K562 (cell line): ENCODE data around the gene FGF14. TPM values are rescaled to one million over a fixed set of nuclear protein-coding genes. Genes with fewer than 3 reads are reported as not detected.

Source experiments
- ATAC-seq: fragments of 200-7000 bp; cut with Tn5 transposase; 3 replicates; pipeline ENCODE4 v1.9.1; 2020; ENCODE audit warnings: moderate library complexity
- BruUV-seq: library from RNA; stranded (reverse); fragments of 400-500 nt; replicated peaks from 2 replicates; lab custom pipeline; 2021; lab: Mats Ljungman, UMichigan
- CTCF ChIA-PET: fragments of 300-600 bp; formaldehyde crosslinking; extraction: SDS; loops from one replicate; lab custom pipeline; 2021; ENCODE audit warnings: low intra/inter-chr PET ratio; lab: Yijun Ruan, JAX
- POLR2A ChIA-PET: fragments of 300-600, 350-650 bp; sonication (Branson Sonifier 250); formaldehyde crosslinking; extraction: SDS; loops from one replicate; lab custom pipeline; 2021; ENCODE audit warnings: antibody characterized with exemption, inconsistent platforms; lab: Yijun Ruan, JAX
- DNase-seq, 4 experiments: peaks; one replicate each; pipeline versions ENCODE4 v3.0.0 to v3.0.0-alpha.2; 2011 to 2018; ENCODE audit warnings: low spot score in 3 of 4, mixed read lengths in 3 of 4; ENCODE audit errors: extremely low read depth in 1 of 4
- FAIRE-seq: peaks from 2 replicates; lab custom pipeline; 2011; peaks lifted over from hg19 to GRCh38; lab: Jason Lieb, UNC
- H2AFZ ChIP-seq: 2 replicates; pipeline ENCODE4 v1.6.0; 2011; ENCODE audit warnings: low read depth, low read length, control low read depth, inconsistent platforms
- H3K27ac ChIP-seq: fragments of 200-600 bp; 3 replicates; pipeline ENCODE4 v1.8.0; 2011; ENCODE audit warnings: low read depth, mild to moderate bottlenecking, control low read depth, inconsistent platforms, low read length, moderate library complexity, mixed read lengths; ENCODE audit errors: extremely low read depth
- H3K27me3 ChIP-seq, 2 experiments: fragments of 300-600 bp in 1 of 2; 2 replicates in 1 of 2; 3 replicates in 1 of 2; pipeline versions ENCODE4 v1.6.0 to v1.8.0; 2011; ENCODE audit warnings: inconsistent platforms in 2 of 2, low read length in 2 of 2, mild to moderate bottlenecking in 1 of 2, mixed read lengths in 1 of 2, moderate library complexity in 1 of 2; ENCODE audit not compliant: control insufficient read depth in 2 of 2, insufficient read depth in 2 of 2
- H3K36me3 ChIP-seq: fragments of 300-600 bp; 3 replicates; pipeline ENCODE4 v1.8.0; 2011; ENCODE audit warnings: mild to moderate bottlenecking, low read length, inconsistent platforms; ENCODE audit not compliant: control insufficient read depth, insufficient read depth
- H3K4me1 ChIP-seq, 2 experiments: fragments of 200-600 bp in 1 of 2; replicated peaks in 1 of 2; 2 replicates in 1 of 2; 3 replicates in 1 of 2; pipeline versions ENCODE4 v1.5.1 to v1.8.0; 2011; ENCODE audit warnings: inconsistent platforms in 2 of 2, low read length in 2 of 2, mild to moderate bottlenecking in 1 of 2, mixed read lengths in 1 of 2, moderate library complexity in 1 of 2; ENCODE audit not compliant: control insufficient read depth in 2 of 2, insufficient read depth in 2 of 2
- H3K4me2 ChIP-seq: 2 replicates; pipeline ENCODE4 v1.6.1; 2011; ENCODE audit warnings: low read length, control low read depth, inconsistent platforms, mixed read lengths; ENCODE audit not compliant: insufficient read depth
- H3K4me3 ChIP-seq: fragments of 200-600 bp; sonication (generic), shearing (Covaris generic); 2 replicates; pipeline ENCODE4 v1.5.1; 2016; ENCODE audit warnings: control low read depth, inconsistent platforms
- H3K79me2 ChIP-seq: fragments of 200-600 bp; 3 replicates; pipeline ENCODE4 v1.8.0; 2011; ENCODE audit warnings: low read length, inconsistent platforms; ENCODE audit not compliant: control insufficient read depth, insufficient read depth
- H3K9ac ChIP-seq, 2 experiments: 2 replicates each; pipeline versions ENCODE4 v1.6.0 to v1.6.1; 2011; ENCODE audit warnings: low read depth in 2 of 2, low read length in 2 of 2, control low read depth in 1 of 2, inconsistent platforms in 1 of 2, mild to moderate bottlenecking in 1 of 2, mixed read lengths in 1 of 2; ENCODE audit not compliant: insufficient read depth in 1 of 2
- H3K9me1 ChIP-seq: one replicate; pipeline ENCODE4 v1.6.0; 2011; ENCODE audit warnings: inconsistent platforms, mild to moderate bottlenecking, low read length, moderate library complexity; ENCODE audit not compliant: control insufficient read depth, insufficient read depth
- H3K9me3 ChIP-seq: replicated peaks from 2 replicates; pipeline ENCODE4 v1.5.1; 2011; ENCODE audit warnings: low read depth, low read length, inconsistent platforms; ENCODE audit not compliant: control insufficient read depth, insufficient read depth
- H4K20me1 ChIP-seq: replicated peaks from 2 replicates; pipeline ENCODE4 v1.6.1; 2011; ENCODE audit warnings: low read length, inconsistent platforms, mixed read lengths; ENCODE audit not compliant: control insufficient read depth, insufficient read depth
- BMI1 ChIP-seq: fragments of 150-350 bp; IDR thresholded peaks from 2 replicates; pipeline ENCODE4 v1.6.1; 2014; ENCODE audit warnings: low read length
- CBFA2T3 ChIP-seq: fragments of 450-650 bp; IDR thresholded peaks from 2 replicates; pipeline ENCODE4 v1.6.1; 2017
- DDX20 ChIP-seq: fragments of 450-650 bp; IDR thresholded peaks from 2 replicates; pipeline ENCODE4 v1.6.1; 2016; ENCODE audit warnings: missing genetic modification characterization, low read depth, mild to moderate bottlenecking, missing compliant biosample characterization, moderate library complexity
- HNRNPH1 ChIP-seq: fragments of 200-400 bp; formaldehyde crosslinking; optimal IDR thresholded peaks from 2 replicates; pipeline ENCODE3; 2017; ENCODE audit warnings: low read depth, mild to moderate bottlenecking, low read length, moderate library complexity
- MAFF ChIP-seq: IDR thresholded peaks from 2 replicates; pipeline ENCODE4 v1.6.1; 2012; ENCODE audit warnings: low read length, improper control_type of control experiment
- PHF8 ChIP-seq: fragments of 200-600 bp; sonication (generic); IDR thresholded peaks from 2 replicates; pipeline ENCODE4 v1.6.1; 2012; ENCODE audit warnings: mixed run types, mild to moderate bottlenecking, inconsistent platforms, low read length, moderate library complexity, borderline replicate concordance
- POLR2AphosphoS2 ChIP-seq: IDR thresholded peaks from 2 replicates; pipeline ENCODE4 v1.6.1; 2012; ENCODE audit warnings: low read length, improper control_type of control experiment
- TEAD4 ChIP-seq, 2 experiments: sonication (generic) in 1 of 2; formaldehyde crosslinking in 1 of 2; IDR thresholded peaks; 2 replicates each; pipeline versions ENCODE4 v1.6.1 to v1.8.0; 2012 to 2022; ENCODE audit warnings: borderline replicate concordance in 1 of 2, inconsistent platforms in 1 of 2, low read length in 1 of 2, mild to moderate bottlenecking in 1 of 2, missing genetic modification reagents in 1 of 2
- ZNF347 ChIP-seq: fragments of 450-650 bp; formaldehyde crosslinking; IDR thresholded peaks from 2 replicates; pipeline ENCODE4 v1.4.0; 2020; ENCODE audit warnings: low read depth, mild to moderate bottlenecking, moderate library complexity
- ZNF764 ChIP-seq: fragments of 250-450 bp; sonication (Bioruptor Pico); IDR thresholded peaks from 2 replicates; pipeline ENCODE4 v1.4.0; 2020; ENCODE audit warnings: low read depth, mild to moderate bottlenecking, moderate library complexity
- WGBS: fragments of 100-300 bp; shearing (Covaris generic); methylation state at CpG from one replicate; pipeline ENCODE4 v1.1.6; 2016; ENCODE audit warnings: low coverage, mixed read lengths; ENCODE audit not compliant: insufficient coverage; ENCODE audit errors: missing lambda C conversion rate; 5-methylcytosine and 5-hydroxymethylcytosine counted together
- in situ Hi-C: fragments of 300-500 bp; cut with MboI; formaldehyde crosslinking; loops from 4 replicates; pipeline ENCODE4 v1.15.0; 2018; ENCODE audit warnings: inconsistent platforms, mixed read lengths
- intact Hi-C: fragments of 100-400 bp; cut with micrococcal nuclease; formaldehyde crosslinking; loops from 2 replicates; pipeline ENCODE4 v1.14.2; 2022
- polyA plus RNA-seq, 8 experiments: library from polyadenylated mRNA; depleted of rRNA in 4 of 8; stranded (reverse) in 5 of 8; unstranded in 3 of 8; fragments of >200 nt; fragmentation: Nextera tagmentation in 2 of 8; fragmentation: Illumina TruSeq in 1 of 8; extraction: Ambion mirVana in 2 of 8; extraction: Trizol in 1 of 8; gene quantifications; 2 replicates each; pipeline versions ENCODE4 v1.2.1 to v1.2.3, GENCODE V29; 2011 to 2014; ENCODE audit warnings: inconsistent platforms in 1 of 8, missing spikeins in 1 of 8
- total RNA-seq, 7 experiments: library from RNA; depleted of rRNA in 6 of 7; stranded (reverse); fragments of >200 nt in 6 of 7; fragmentation: Illumina TruSeq in 2 of 7; extraction: Trizol in 2 of 7; gene quantifications; 2 replicates each; pipeline versions ENCODE4 v1.2.1 to v1.2.3, GENCODE V29; 2011 to 2021; ENCODE audit warnings: low replicate concordance in 1 of 7
- TF ChIP-seq, protein P1 (sequence below): fragments of 450-650 bp; IDR thresholded peaks from one replicate; pipeline ENCODE4 v1.6.1; 2018; ENCODE audit warnings: mild to moderate bottlenecking, moderate library complexity; ENCODE audit not compliant: partially characterized antibody

FGF14 gene
- total and polyA plus RNA-seq, 9 of the 15 experiments (the other 6 are each of a cell fraction or from before 2014, with no cell fraction given) = not detected

DNA sequence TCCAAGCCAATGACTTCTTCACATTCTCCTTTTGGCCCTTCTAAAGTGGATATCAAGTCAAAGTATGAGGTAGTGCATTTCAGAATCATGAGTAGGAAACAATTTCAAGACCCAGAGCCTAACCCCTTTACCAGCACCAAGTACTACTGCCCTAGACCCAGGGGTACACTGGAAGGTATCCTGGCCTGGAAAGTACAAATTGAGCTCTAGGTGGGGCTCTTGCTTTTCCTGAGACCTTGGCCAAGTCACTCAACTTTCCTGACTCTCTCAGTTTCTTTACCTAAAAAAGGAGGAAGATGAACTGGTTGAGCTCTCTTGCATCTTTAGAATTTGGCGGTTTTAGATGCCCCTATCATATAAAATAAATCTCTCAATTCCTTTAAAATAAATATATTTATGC is 204.7 kb downstream of the FGF14 start:
- ATAC-seq (no peak), DNase-seq (no peak), FAIRE-seq (no peak)
- no peak overlapping the region for H3K9ac ChIP-seq
- ChIA-PET POLR2A (no interaction called here), CTCF (no interaction called here)
- H3K27ac ChIP-seq = no peak overlapping the region
- H4K20me1 ChIP-seq = no peaks in the 10 kb centered on the region
- no peak overlapping the region for H3K4me2 ChIP-seq
- H3K9me1 ChIP-seq = no peaks in the 10 kb centered on the region
- no peaks in the 10 kb centered on the region for H3K36me3 ChIP-seq
- no TSS peak for BruUV-seq
- H2AFZ ChIP-seq = no peak overlapping the region
- WGBS = 0% methylated on average over 1 of the region's 1 CpG
- H3K27me3 ChIP-seq = no peaks in the 10 kb centered on the region
- no peak overlapping the region for H3K4me3 ChIP-seq
- no peaks in the 10 kb centered on the region for H3K4me1 ChIP-seq
- H3K79me2 ChIP-seq = no peaks in the 10 kb centered on the region
- H3K9me3 ChIP-seq = no peaks in the 10 kb centered on the region
- intact Hi-C loops = no loop called here
- in situ Hi-C loops = no loop called here
- TF ChIP-seq, protein P1, sequence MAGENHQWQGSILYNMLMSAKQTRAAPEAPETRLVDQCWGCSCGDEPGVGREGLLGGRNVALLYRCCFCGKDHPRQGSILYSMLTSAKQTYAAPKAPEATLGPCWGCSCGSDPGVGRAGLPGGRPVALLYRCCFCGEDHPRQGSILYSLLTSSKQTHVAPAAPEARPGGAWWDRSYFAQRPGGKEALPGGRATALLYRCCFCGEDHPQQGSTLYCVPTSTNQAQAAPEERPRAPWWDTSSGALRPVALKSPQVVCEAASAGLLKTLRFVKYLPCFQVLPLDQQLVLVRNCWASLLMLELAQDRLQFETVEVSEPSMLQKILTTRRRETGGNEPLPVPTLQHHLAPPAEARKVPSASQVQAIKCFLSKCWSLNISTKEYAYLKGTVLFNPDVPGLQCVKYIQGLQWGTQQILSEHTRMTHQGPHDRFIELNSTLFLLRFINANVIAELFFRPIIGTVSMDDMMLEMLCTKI = no peak
- TF ChIP-seq CBFA2T3 (no peak), TEAD4 (IDR thresholded peaks at IDR 0.05; ENCODE audit: low read length) (no peak), TEAD4 (CRISPR knock-in tag; IDR thresholded peaks at IDR 0.05; ENCODE audit: borderline replicate concordance) (no peak), MAFF (no peak), BMI1 (no peak), POLR2AphosphoS2 (no peak), HNRNPH1 (no peak), ZNF764 (CRISPR knock-in tag) (no peak), DDX20 (tag) (no peak), PHF8 (no peak), ZNF347 (no peak)
